SU-DHL-6 (cell line): Measurements from ENCODE around the gene SLC48A1.

ENCODE experiments used
- EZH2phosphoT487 ChIP-seq: fragments of 200-600 bp; sonication (generic), shearing (Covaris generic); conservative IDR thresholded peaks from 2 replicates; pipeline ENCODE4 v1.6.1; 2018; ENCODE audit warnings: mild to moderate bottlenecking, antibody characterized with exemption, low read length, moderate library complexity, mixed read lengths
- TF ChIP-seq, protein P1 (sequence below): fragments of 200-600 bp; sonication (generic); IDR thresholded peaks from one replicate; pipeline ENCODE4 v1.5.1; 2017; ENCODE audit warnings: antibody characterized with exemption, mild to moderate bottlenecking, low read length, moderate library complexity; ENCODE audit not compliant: insufficient read depth, poor library complexity, severe bottlenecking

DNA sequence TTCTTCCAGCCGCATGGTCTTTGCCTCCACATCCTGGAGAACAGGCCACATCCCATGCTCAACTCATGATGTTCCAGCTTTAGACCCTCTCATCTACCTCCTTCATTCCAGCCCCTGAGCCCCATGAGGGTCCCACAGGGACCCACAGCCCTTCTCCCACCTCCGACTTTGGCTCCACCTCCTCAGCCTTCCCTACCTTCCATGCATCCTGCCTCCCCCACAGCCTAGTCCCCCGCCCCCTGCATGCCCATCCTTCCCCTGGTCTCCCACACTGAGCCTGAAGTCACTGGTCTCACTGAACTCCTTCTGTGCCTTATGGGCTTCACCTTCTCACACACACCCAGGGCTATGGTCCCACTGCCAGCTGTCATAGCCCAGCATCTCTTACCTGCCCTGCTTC is 24.1 kb upstream of the SLC48A1 start:
- TF ChIP-seq, protein P1, sequence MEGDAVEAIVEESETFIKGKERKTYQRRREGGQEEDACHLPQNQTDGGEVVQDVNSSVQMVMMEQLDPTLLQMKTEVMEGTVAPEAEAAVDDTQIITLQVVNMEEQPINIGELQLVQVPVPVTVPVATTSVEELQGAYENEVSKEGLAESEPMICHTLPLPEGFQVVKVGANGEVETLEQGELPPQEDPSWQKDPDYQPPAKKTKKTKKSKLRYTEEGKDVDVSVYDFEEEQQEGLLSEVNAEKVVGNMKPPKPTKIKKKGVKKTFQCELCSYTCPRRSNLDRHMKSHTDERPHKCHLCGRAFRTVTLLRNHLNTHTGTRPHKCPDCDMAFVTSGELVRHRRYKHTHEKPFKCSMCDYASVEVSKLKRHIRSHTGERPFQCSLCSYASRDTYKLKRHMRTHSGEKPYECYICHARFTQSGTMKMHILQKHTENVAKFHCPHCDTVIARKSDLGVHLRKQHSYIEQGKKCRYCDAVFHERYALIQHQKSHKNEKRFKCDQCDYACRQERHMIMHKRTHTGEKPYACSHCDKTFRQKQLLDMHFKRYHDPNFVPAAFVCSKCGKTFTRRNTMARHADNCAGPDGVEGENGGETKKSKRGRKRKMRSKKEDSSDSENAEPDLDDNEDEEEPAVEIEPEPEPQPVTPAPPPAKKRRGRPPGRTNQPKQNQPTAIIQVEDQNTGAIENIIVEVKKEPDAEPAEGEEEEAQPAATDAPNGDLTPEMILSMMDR = no peak
- no peak for TF ChIP-seq EZH2phosphoT487
